HEK293 (cell line): Measurements from ENCODE around the gene DYNLT1.

ENCODE experiments used
- CTCF ChIA-PET: fragments of 350-600 bp; formaldehyde crosslinking; extraction: SDS; loops from one replicate; lab custom pipeline; 2021; ENCODE audit warnings: antibody characterized with exemption; lab: Yijun Ruan, JAX
- POLR2A ChIA-PET: fragments of 300-600 bp; formaldehyde crosslinking; extraction: SDS; loops from one replicate; lab custom pipeline; 2020; ENCODE audit warnings: antibody characterized with exemption, inconsistent platforms; lab: Yijun Ruan, JAX
- H3K27ac ChIP-seq: fragments of 200-500 bp; sonication (Bioruptor generic); 2 replicates; pipeline ENCODE4 v1.5.1; 2014; ENCODE audit warnings: low read depth, low read length, control low read depth, inconsistent platforms; ENCODE audit errors: extremely low read depth
- H3K36me3 ChIP-seq, 2 experiments: fragments of 200-500 bp in 1 of 2; sonication (Bioruptor generic) in 1 of 2; 1 replicate in 1 of 2; 2 replicates in 1 of 2; pipeline ENCODE4 v1.5.1; 2014 to 2017; ENCODE audit warnings: inconsistent platforms in 2 of 2, low read length in 2 of 2; ENCODE audit not compliant: control insufficient read depth in 2 of 2, insufficient read depth in 1 of 2
- H3K4me1 ChIP-seq: fragments of 200-500 bp; sonication (Bioruptor generic); 2 replicates; pipeline ENCODE4 v1.5.1; 2014; ENCODE audit warnings: mild to moderate bottlenecking, low read length, inconsistent platforms; ENCODE audit not compliant: control insufficient read depth, insufficient read depth
- H3K4me3 ChIP-seq: 2 replicates; pipeline ENCODE4 v1.5.1; 2011; ENCODE audit warnings: low read depth, mild to moderate bottlenecking, control low read depth, low read length, moderate library complexity
- H3K9me3 ChIP-seq: fragments of 200-500 bp; sonication (Bioruptor generic); 2 replicates; pipeline ENCODE4 v1.5.1; 2014; ENCODE audit warnings: low read depth, low read length, inconsistent platforms; ENCODE audit not compliant: control insufficient read depth, insufficient read depth
- BCL11B ChIP-seq: fragments of 450-650 bp; formaldehyde crosslinking; IDR thresholded peaks from 2 replicates; pipeline ENCODE4 v1.5.1; 2016; ENCODE audit warnings: low read depth, missing biosample characterization, missing genetic modification characterization
- EGR2 ChIP-seq: fragments of 450-650 bp; formaldehyde crosslinking; IDR thresholded peaks from 2 replicates; pipeline ENCODE4 v1.5.1; 2016; ENCODE audit warnings: low read depth, missing biosample characterization, missing genetic modification characterization
- KLF1 ChIP-seq: fragments of 450-650 bp; formaldehyde crosslinking; IDR thresholded peaks from 2 replicates; pipeline ENCODE4 v1.5.1; 2016; ENCODE audit warnings: missing biosample characterization, missing genetic modification characterization
- SCRT2 ChIP-seq: fragments of 450-650 bp; formaldehyde crosslinking; IDR thresholded peaks from 2 replicates; pipeline ENCODE4 v1.5.1; 2016; ENCODE audit warnings: missing biosample characterization, missing genetic modification characterization
- TRIM28 ChIP-seq: IDR thresholded peaks from 2 replicates; pipeline ENCODE4 v1.6.1; 2011; ENCODE audit warnings: low read length, control low read depth, borderline replicate concordance
- ZFHX2 ChIP-seq: fragments of 450-650 bp; formaldehyde crosslinking; conservative IDR thresholded peaks from 2 replicates; pipeline ENCODE4 v1.5.1; 2016; ENCODE audit warnings: missing biosample characterization, missing genetic modification characterization
- ZNF140 ChIP-seq: fragments of 450-650 bp; formaldehyde crosslinking; IDR thresholded peaks from 2 replicates; pipeline ENCODE4 v1.5.1; 2016; ENCODE audit warnings: missing biosample characterization, missing genetic modification characterization
- ZNF366 ChIP-seq: fragments of 450-650 bp; formaldehyde crosslinking; conservative IDR thresholded peaks from 2 replicates; pipeline ENCODE4 v1.5.1; 2016; ENCODE audit warnings: missing biosample characterization, missing genetic modification characterization
- ZNF600 ChIP-seq: fragments of 450-650 bp; formaldehyde crosslinking; IDR thresholded peaks from 2 replicates; pipeline ENCODE4 v1.5.1; 2016; ENCODE audit warnings: missing biosample characterization, missing genetic modification characterization
- ZNF670 ChIP-seq: fragments of 450-650 bp; formaldehyde crosslinking; IDR thresholded peaks from 2 replicates; pipeline ENCODE4 v1.5.1; 2016; ENCODE audit warnings: missing biosample characterization, missing genetic modification characterization, low read depth
- ZNF792 ChIP-seq: fragments of 450-650 bp; formaldehyde crosslinking; IDR thresholded peaks from 2 replicates; pipeline ENCODE4 v1.5.1; 2016; ENCODE audit warnings: missing biosample characterization, missing genetic modification characterization
- TF ChIP-seq, protein P1 (sequence below): fragments of 450-650 bp; formaldehyde crosslinking; IDR thresholded peaks from 2 replicates; pipeline ENCODE4 v1.5.1; 2016; ENCODE audit warnings: missing biosample characterization, missing genetic modification characterization
- TF ChIP-seq, protein P2 (sequence below): fragments of 450-650 bp; formaldehyde crosslinking; IDR thresholded peaks from 2 replicates; pipeline ENCODE4 v1.5.1; 2016; ENCODE audit warnings: missing biosample characterization, missing genetic modification characterization
- TF ChIP-seq, protein P3 (sequence below): fragments of 450-650 bp; formaldehyde crosslinking; IDR thresholded peaks from 2 replicates; pipeline ENCODE4 v1.5.1; 2016; ENCODE audit warnings: missing biosample characterization, missing genetic modification characterization

DYNLT1 gene

DNA sequence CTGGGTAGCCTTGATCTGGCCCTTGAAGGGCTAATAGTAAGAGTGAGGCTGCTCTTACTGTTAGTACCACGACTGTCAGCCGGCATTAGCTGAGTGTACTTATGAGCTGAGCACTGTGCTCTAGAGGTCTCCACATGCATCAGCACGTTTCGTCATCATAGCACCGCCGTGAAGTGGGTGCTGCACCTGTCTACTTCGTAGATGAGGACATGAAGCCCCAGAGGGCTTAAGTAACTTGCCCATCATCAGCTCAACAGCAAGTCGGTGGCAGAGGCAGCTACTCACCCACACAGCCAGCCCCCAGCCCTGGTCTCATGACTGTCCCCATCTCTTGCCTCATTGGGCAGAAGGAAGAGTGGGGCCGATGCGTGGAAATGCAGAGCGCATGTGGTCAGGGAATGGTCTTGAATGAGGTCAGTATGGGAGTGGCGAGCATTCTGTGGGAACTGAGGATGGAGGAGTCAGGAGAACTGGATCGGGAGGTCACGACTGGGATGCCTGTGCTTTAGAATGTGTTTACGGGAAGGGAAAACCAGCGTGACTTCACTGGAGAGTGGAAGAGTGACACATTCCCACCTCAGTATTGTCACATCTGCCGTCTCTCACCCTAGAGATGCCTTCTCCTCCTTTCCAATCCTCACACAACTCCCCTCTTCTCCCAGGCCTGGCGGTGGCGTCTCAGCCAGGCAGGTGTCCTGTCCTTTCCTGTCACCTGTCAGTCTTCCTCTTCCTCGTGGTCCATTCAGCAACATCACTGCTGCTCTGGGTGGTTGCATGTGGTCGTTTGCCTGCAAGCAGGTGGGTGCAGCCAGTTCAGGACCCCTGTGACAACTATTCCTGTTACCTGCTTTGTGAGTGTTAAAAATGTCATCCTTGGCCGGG is 11.3 kb upstream of the DYNLT1 start:
- CTCF ChIA-PET: interaction anchor here (0.5 to 1.0 kb wide), 4 partner anchors 437 to 463 kb away, joined by 3 to 6 read pairs (median 4); no protein-coding TSS in a partner anchor
- TF ChIP-seq ZFHX2 (tag by site-specific recombination) (peak; percentile 60), BCL11B (tag by site-specific recombination) (no peak), ZNF792 (tag by site-specific recombination) (no peak), EGR2 (tag by site-specific recombination) (peak; percentile 63; the same call in 1 of the 2 replicates), SCRT2 (tag by site-specific recombination) (no peak), ZNF366 (no peak)
- TF ChIP-seq, protein P1, sequence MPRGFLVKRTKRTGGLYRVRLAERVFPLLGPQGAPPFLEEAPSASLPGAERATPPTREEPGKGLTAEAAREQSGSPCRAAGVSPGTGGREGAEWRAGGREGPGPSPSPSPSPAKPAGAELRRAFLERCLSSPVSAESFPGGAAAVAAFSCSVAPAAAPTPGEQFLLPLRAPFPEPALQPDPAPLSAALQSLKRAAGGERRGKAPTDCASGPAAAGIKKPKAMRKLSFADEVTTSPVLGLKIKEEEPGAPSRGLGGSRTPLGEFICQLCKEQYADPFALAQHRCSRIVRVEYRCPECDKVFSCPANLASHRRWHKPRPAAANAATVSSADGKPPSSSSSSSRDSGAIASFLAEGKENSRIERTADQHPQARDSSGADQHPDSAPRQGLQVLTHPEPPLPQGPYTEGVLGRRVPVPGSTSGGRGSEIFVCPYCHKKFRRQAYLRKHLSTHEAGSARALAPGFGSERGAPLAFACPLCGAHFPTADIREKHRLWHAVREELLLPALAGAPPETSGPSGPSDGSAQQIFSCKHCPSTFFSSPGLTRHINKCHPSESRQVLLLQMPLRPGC: no peak
- TF ChIP-seq, protein P2, sequence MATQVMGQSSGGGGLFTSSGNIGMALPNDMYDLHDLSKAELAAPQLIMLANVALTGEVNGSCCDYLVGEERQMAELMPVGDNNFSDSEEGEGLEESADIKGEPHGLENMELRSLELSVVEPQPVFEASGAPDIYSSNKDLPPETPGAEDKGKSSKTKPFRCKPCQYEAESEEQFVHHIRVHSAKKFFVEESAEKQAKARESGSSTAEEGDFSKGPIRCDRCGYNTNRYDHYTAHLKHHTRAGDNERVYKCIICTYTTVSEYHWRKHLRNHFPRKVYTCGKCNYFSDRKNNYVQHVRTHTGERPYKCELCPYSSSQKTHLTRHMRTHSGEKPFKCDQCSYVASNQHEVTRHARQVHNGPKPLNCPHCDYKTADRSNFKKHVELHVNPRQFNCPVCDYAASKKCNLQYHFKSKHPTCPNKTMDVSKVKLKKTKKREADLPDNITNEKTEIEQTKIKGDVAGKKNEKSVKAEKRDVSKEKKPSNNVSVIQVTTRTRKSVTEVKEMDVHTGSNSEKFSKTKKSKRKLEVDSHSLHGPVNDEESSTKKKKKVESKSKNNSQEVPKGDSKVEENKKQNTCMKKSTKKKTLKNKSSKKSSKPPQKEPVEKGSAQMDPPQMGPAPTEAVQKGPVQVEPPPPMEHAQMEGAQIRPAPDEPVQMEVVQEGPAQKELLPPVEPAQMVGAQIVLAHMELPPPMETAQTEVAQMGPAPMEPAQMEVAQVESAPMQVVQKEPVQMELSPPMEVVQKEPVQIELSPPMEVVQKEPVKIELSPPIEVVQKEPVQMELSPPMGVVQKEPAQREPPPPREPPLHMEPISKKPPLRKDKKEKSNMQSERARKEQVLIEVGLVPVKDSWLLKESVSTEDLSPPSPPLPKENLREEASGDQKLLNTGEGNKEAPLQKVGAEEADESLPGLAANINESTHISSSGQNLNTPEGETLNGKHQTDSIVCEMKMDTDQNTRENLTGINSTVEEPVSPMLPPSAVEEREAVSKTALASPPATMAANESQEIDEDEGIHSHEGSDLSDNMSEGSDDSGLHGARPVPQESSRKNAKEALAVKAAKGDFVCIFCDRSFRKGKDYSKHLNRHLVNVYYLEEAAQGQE (tag by site-specific recombination): no peak
- Histone ChIP-seq H3K27ac (no peak overlapping the region), H3K36me3 (no peaks in the 10 kb centered on the region), H3K4me1 (no peaks in the 10 kb centered on the region), H3K4me3 (no peak overlapping the region), H3K9me3 (no peaks in the 10 kb centered on the region)
- POLR2A ChIA-PET: no interaction called here

DNA sequence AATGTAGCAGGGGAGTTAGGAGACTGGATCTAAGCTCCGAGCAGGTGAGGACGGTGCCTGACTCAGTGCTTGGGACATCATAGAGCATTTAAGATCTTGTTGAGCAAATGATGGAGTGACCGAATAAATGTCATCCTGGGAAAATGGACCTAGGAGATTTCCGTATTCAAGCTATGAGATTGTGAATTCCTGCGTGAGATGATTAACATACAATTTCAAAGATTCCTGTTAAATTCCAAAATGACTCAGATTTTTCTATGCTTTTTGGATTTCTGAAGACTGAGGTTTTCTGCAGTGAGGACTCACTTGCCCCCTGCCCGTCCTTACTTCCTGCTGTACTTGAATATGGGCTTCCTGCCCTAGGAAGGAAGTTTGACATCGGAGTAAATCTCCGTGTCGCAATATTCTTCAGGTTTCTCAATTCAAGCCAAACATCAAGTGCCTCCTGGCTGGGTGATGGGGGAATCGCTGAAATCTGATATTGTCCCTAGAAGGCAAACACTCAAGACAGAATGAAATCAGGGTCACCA is 10.5 kb upstream of the DYNLT1 start:
- no peaks in the 10 kb centered on the region for H3K9me3 ChIP-seq
- ChIA-PET CTCF (interaction anchor here (0.6 to 1.2 kb wide), 3 partner anchors 18 to 463 kb away, joined by 4 to 6 read pairs (median 6); no protein-coding TSS in a partner anchor), POLR2A (no interaction called here)
- no peaks in the 10 kb centered on the region for H3K36me3 ChIP-seq
- no peak overlapping the region for H3K4me3 ChIP-seq
- H3K27ac ChIP-seq: no peak overlapping the region
- no peaks in the 10 kb centered on the region for H3K4me1 ChIP-seq
- TF ChIP-seq TRIM28 (peak; percentile 28), KLF1 (no peak)

DNA sequence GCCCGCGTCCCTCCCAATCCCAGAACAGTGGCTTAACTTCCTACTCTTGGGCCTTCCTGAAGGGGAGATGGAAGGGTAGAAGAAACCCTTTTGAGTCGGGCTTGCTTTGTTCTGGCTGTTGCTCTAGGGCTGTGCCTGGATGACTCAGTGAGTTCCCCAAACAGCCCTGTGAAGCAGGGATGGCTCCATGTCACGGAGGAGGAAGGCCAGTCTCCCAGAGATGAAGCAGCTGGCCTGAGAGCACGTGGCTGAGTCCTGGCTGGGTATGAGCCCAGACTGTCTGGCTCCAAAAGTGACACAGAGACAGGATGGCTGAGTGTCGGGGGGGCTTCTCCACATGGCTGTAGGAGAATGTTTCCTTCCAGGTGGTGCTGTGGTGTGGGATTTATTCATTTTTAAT is 10.0 kb upstream of the DYNLT1 start:
- ChIA-PET POLR2A (no interaction called here), CTCF (interaction anchor here (1.0 to 1.2 kb wide), 2 partner anchors 18 to 440 kb away, joined by 6 read pairs; no protein-coding TSS in a partner anchor)
- no peak for TF ChIP-seq ZNF140 (tag by site-specific recombination)
- 0 out of 2 replicates have a peak, but pooled peaks have one; percentile 38 for TF ChIP-seq ZNF600 (tag by site-specific recombination)
- TF ChIP-seq ZNF670 (tag by site-specific recombination): no peak
- TF ChIP-seq TRIM28: 0 out of 2 replicates have a peak, but pooled peaks have one; percentile 9
- TF ChIP-seq, protein P3, sequence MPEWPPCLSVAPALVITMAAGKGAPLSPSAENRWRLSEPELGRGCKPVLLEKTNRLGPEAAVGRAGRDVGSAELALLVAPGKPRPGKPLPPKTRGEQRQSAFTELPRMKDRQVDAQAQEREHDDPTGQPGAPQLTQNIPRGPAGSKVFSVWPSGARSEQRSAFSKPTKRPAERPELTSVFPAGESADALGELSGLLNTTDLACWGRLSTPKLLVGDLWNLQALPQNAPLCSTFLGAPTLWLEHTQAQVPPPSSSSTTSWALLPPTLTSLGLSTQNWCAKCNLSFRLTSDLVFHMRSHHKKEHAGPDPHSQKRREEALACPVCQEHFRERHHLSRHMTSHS (tag by site-specific recombination): no peak

More for the DNA sequence above, 10.0 kb upstream of the DYNLT1 start:
- Histone ChIP-seq H3K9me3 (no peaks in the 10 kb centered on the region), H3K4me3 (no peak overlapping the region), H3K27ac (no peak overlapping the region), H3K4me1 (no peaks in the 10 kb centered on the region), H3K36me3 (no peaks in the 10 kb centered on the region)
